ENCODE data around the gene PLVAP. TPM values are rescaled to one million over a fixed set of nuclear protein-coding genes. Genes with fewer than 3 reads are reported as not detected.

The PLVAP gene
- total RNA-seq, 1 experiment from 2014 or later: not detected

- H2BK15ac ChIP-seq (ENCODE audit: low read depth, low read length): no peak overlapping the region
- H3K23me2 ChIP-seq (ENCODE audit: insufficient read length, low read depth, low read length, poor library complexity, severe bottlenecking): peaks cover 11% of the 10 kb centered on the region
- H2BK20ac ChIP-seq (ENCODE audit: low read depth, low read length, poor library complexity, severe bottlenecking): no peak overlapping the region
- H3K79me2 ChIP-seq (ENCODE audit: insufficient read depth, low read length): no peaks in the 10 kb centered on the region
- no peak overlapping the region for H2BK120ac ChIP-seq (ENCODE audit: low read depth, low read length, poor library complexity, severe bottlenecking)
- H4K5ac ChIP-seq (ENCODE audit: insufficient read length, low read depth, low read length): no peak overlapping the region
- H3K9ac ChIP-seq (ENCODE audit: extremely low read depth, insufficient read length, low read length): no peak overlapping the region
- no peaks in the 10 kb centered on the region for H4K20me1 ChIP-seq (ENCODE audit: control insufficient read depth, insufficient read depth, insufficient read length)
- Mint-ChIP-seq H3K9me3 (no peaks in the 10 kb centered on the region), H3K36me3 (ENCODE audit: insufficient read depth in 1 of 3, low read depth in 3 of 3) (peaks cover 0 to 8% (median 4%) of the 10 kb centered on the region in 3 experiments; a peak in 2 of 7 replicates), H3K4me3 (peak overlapping the region; percentile 24 to 27; a peak in 2 of 5 replicates), H3K27ac (no peak overlapping the region; a peak in 1 of 7 replicates), H3K27me3 (ENCODE audit: low read depth) (no peaks in the 10 kb centered on the region; the same call in 1 of the 2 replicates), H3K4me1 (peaks cover 19 to 30% of the 10 kb centered on the region in 2 experiments)
- no peak overlapping the region for H2BK12ac ChIP-seq (ENCODE audit: insufficient read length, low read depth, low read length)
- H3K79me1 ChIP-seq (ENCODE audit: insufficient read depth, low read depth, low read length, poor library complexity, severe bottlenecking): no peaks in the 10 kb centered on the region
- H4K91ac ChIP-seq (ENCODE audit: insufficient read length, low read depth, low read length): no peak overlapping the region
- no peak overlapping the region for H3T11ph ChIP-seq (ENCODE audit: low read length)
- no peak overlapping the region for H3K4ac ChIP-seq (ENCODE audit: low read depth, low read length)
- DNase-seq: no peak
- H2BK5ac ChIP-seq (ENCODE audit: insufficient read length, low read length): no peak overlapping the region
- no peak overlapping the region for H2AK5ac ChIP-seq (ENCODE audit: insufficient read length, low read length)
- H3K9me3 ChIP-seq (ENCODE audit: control insufficient read depth, low read depth, low read length): no peaks in the 10 kb centered on the region
- no peak overlapping the region for H3K18ac ChIP-seq (ENCODE audit: insufficient read length, low read depth, low read length)
- WGBS (ENCODE audit: extremely low coverage, insufficient read length, low lambda C conversion rate): no CpG with 5 or more reads among the region's 20 CpGs
- no peaks in the 10 kb centered on the region; the same call in 1 of the 2 replicates for H3K4me1 ChIP-seq (ENCODE audit: insufficient read depth, low read length)
- H3K27me3 ChIP-seq (ENCODE audit: insufficient read depth, low read length): no peaks in the 10 kb centered on the region
- no peak overlapping the region for H3K56ac ChIP-seq (ENCODE audit: insufficient read length, low read depth, low read length)
- no peak overlapping the region for H3K23ac ChIP-seq (ENCODE audit: insufficient read length, low read depth, low read length)
- H4K8ac ChIP-seq (replicated peaks; ENCODE audit: insufficient read length, low read depth, low read length): no peak overlapping the region
- no peak overlapping the region for H2AFZ ChIP-seq (ENCODE audit: low read length)
- H3K27ac ChIP-seq (ENCODE audit: insufficient read length, low read depth, low read length): no peak overlapping the region
- TF ChIP-seq CTCF (conservative IDR thresholded peaks at IDR 0.05): no peak
- no peak overlapping the region for H3K14ac ChIP-seq (ENCODE audit: insufficient read depth, low read length)
- no peak overlapping the region for H3K4me2 ChIP-seq (ENCODE audit: insufficient read depth, insufficient read length, low read length)
Observed at GRCh38 chr19:17423429-17424208, 46.5 kb upstream of the PLVAP start.
